BJ (cell line): ENCODE data around the gene PEA15. TPM values are rescaled to one million over a fixed set of nuclear protein-coding genes. Genes with fewer than 3 reads are reported as not detected.

Source experiments
- CTCF ChIA-PET: fragments of 350-600 bp; formaldehyde crosslinking; extraction: SDS; loops from one replicate; lab custom pipeline; 2021; ENCODE audit warnings: antibody characterized with exemption, inconsistent platforms; lab: Yijun Ruan, JAX
- POLR2A ChIA-PET: fragments of 300-600 bp; sonication (Branson Sonifier 250); formaldehyde crosslinking; extraction: SDS; loops from one replicate; lab custom pipeline; 2021; ENCODE audit warnings: antibody characterized with exemption; lab: Charles Lee
- DNase-seq: peaks from one replicate; pipeline ENCODE4 v3.0.0-alpha.2; 2011; ENCODE audit warnings: low read depth
- H3K27me3 ChIP-seq: 2 replicates; pipeline ENCODE4 v1.6.0; 2011; ENCODE audit warnings: low read length; ENCODE audit not compliant: control insufficient read depth, insufficient read depth
- H3K36me3 ChIP-seq: 2 replicates; pipeline ENCODE4 v1.5.1; 2011; ENCODE audit warnings: low read length; ENCODE audit not compliant: control insufficient read depth, insufficient read depth
- H3K4me3 ChIP-seq: 2 replicates; pipeline ENCODE4 v1.5.1; 2011; ENCODE audit warnings: low read depth, mild to moderate bottlenecking, control low read depth, low read length
- CTCF ChIP-seq: IDR thresholded peaks from 2 replicates; pipeline ENCODE4 v1.5.1; 2011; ENCODE audit warnings: low read depth, mild to moderate bottlenecking, control low read depth, inconsistent platforms, low read length, moderate library complexity; ENCODE audit not compliant: insufficient read depth
- polyA plus RNA-seq: library from polyadenylated mRNA; depleted of rRNA; stranded (reverse); fragments of >200 nt; gene quantifications from 2 replicates; pipeline ENCODE4 v1.2.3, GENCODE V29; 2011

PEA15 gene
- polyA plus RNA-seq, 1 experiment, result 1,035 TPM

DNA sequence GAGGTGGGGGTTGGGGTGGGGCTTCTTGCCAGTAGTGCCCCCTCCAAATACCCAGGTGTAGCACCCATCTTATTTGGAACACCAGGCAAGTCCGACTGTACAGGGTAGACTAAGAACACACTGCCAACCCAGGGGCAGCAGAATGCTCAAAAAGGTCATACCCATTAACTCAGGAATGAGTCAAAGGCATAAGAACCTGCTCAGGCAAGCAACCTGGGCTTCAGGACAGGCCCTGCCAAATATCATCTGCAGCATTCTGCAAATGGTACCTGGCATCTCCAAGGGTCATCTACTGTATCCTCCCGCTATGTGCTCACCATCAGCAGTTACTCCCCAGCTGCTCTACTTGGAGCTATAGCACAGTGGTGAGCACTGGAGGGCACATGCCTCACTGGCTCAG is 19.4 kb downstream of the PEA15 start:
- peaks cover 25% of the 10 kb centered on the region for H3K36me3 ChIP-seq
- TF ChIP-seq CTCF, result no peak
- CTCF ChIA-PET, result interaction anchor here (1.5 to 2.4 kb wide), 5 partner anchors 8 to 36 kb away, joined by 3 to 10 read pairs (median 4); no protein-coding TSS in a partner anchor
- DNase-seq, result no peak
- no peaks in the 10 kb centered on the region for H3K27me3 ChIP-seq
- POLR2A ChIA-PET, result no interaction called here
- H3K4me3 ChIP-seq, result no peak overlapping the region

GRCh38 chr1:160225345-160225744 is 20.2 kb downstream of the PEA15 start:
- Histone ChIP-seq H3K4me3 (no peak overlapping the region), H3K36me3 (peaks cover 25% of the 10 kb centered on the region), H3K27me3 (no peaks in the 10 kb centered on the region)
- DNase-seq, result no peak
- TF ChIP-seq CTCF, result no peak
- ChIA-PET CTCF (interaction anchor here (1.2 to 2.4 kb wide), 7 partner anchors 8 to 36 kb away, joined by 3 to 10 read pairs (median 4); no protein-coding TSS in a partner anchor), POLR2A (no interaction called here)

DNA sequence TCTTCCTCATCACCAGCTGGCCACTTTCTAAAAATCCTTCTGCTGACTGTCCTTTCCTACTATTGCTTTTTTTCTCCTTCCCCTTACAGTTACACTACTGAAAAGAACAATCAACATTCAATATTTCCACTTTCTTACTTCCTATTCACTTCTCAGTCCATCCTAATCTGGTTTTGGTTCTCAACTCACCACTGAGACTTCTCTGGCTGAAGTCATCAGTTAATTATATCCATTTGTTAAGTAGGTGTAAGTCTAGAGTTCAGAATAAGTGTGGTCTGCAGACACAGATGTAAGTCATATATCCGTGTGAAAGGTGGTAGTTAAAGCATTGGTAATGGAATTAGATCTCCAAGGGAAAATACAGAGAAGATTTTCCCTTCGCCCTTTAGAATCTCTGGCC is 21.4 kb downstream of the PEA15 start:
- no peak for DNase-seq
- TF ChIP-seq CTCF, result no peak
- Histone ChIP-seq H3K27me3 (no peaks in the 10 kb centered on the region), H3K4me3 (no peak overlapping the region), H3K36me3 (peaks cover 25% of the 10 kb centered on the region)
- POLR2A ChIA-PET, result no interaction called here
- CTCF ChIA-PET, result interaction anchor here (0.8 to 2.4 kb wide), 5 partner anchors 19 to 141 kb away, joined by 3 to 10 read pairs (median 3); partner anchors contain the start of gene PEA15

DNA sequence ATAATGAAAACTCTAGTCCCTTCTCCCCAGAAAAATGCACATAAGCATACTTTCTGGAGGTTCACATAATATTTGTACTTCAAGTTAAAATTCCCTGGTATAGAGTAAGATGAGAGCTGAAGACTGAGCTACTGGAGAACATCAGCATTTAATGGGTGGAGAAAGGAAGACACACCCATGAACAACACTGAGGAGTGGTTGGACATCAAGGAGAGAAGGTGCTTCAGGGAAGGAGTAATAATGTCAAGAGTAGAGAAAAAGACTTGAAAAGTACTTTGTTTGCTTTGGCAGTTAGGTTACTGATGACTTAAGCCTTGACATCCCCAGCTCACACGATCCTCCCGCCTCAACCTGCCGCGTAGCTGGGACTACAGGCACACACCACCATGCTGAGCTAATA is 21.9 kb downstream of the PEA15 start:
- Histone ChIP-seq H3K36me3 (peaks cover 25% of the 10 kb centered on the region), H3K4me3 (no peak overlapping the region), H3K27me3 (no peaks in the 10 kb centered on the region)
- no peak for TF ChIP-seq CTCF
- no peak for DNase-seq
- CTCF ChIA-PET, result interaction anchor here (0.8 to 1.6 kb wide), 5 partner anchors 17 to 126 kb away, joined by 3 to 6 read pairs (median 3); partner anchors contain the start of gene PEA15
- POLR2A ChIA-PET, result no interaction called here

DNA sequence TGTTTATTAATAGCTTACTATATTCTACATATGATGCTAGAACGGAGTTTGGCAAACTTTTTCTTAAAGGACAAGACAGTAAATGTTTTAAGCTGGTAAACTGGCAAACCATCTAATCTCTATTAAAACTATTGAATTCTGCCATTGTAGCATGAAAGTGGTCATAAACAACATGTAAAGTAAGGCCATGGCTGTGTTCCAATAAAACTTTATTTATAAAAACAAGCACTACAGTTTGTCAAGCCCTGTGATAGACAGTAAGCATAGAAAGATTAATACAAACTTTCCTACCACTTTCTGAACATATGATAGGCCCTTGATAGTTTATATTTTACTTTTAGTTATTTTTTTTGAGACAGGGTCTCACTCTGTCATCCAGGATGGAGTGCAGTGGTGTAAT is 22.4 kb downstream of the PEA15 start:
- no peaks in the 10 kb centered on the region for H3K27me3 ChIP-seq
- no peak for TF ChIP-seq CTCF
- ChIA-PET CTCF (interaction anchor here (0.8 to 3.4 kb wide), 5 partner anchors 8 to 126 kb away, joined by 3 to 24 read pairs (median 3); no protein-coding TSS in a partner anchor), POLR2A (no interaction called here)
- H3K36me3 ChIP-seq, result peaks cover 25% of the 10 kb centered on the region
- DNase-seq, result no peak
- H3K4me3 ChIP-seq, result no peak overlapping the region
